HG02938 (cell line): ENCODE measurements around the gene PRDM7.

Experiments used
- ATAC-seq: cut with Tn5 transposase; IDR thresholded peaks from one replicate; pipeline ENCODE4 v1.9.1; 2021; ENCODE audit warnings: mild to moderate bottlenecking, moderate library complexity; ENCODE audit not compliant: unreplicated experiment

Gene PRDM7

DNA sequence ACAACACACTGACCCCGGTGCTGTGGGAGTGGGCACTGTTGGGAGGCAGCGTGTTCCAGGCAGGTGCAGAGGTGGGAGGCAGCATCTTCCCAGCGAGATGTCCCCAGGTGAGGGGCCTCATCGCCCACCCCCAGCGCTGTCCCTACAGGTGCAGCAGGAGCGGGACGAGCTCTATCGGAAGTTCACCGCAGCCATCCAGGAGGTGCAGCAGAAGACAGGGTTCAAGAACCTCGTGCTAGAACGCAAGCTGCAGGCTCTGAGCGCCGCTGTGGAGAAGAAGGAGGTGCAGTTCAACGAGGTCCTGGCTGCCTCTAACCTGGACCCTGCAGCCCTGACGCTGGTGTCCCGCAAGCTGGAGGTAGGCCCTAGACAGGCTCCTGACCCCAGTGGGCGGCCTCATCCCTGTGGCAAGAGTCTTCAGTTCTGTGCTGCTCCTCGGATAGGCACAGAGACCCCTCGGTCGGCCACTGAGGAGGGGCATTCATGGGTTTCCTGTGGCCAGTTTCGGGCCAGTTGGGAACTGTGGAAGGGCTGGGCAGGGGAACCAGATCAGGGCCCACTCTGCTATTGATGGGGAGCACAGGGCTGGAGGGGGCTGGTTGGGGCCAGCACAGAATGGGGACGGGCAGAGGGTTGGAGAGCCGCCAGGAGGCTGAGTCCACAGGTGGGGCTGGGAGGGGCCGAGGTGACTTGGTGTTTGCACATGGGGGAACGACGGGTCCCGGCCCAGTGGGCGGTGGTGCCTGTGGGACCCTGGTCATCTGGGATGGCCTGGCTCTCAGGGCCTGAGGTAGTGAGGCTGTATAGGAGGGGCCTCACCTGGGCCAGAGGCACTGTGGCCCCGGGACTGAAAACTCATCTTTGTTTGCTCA lies 36.7 kb downstream of the PRDM7 start:
- ATAC-seq = no peak

DNA sequence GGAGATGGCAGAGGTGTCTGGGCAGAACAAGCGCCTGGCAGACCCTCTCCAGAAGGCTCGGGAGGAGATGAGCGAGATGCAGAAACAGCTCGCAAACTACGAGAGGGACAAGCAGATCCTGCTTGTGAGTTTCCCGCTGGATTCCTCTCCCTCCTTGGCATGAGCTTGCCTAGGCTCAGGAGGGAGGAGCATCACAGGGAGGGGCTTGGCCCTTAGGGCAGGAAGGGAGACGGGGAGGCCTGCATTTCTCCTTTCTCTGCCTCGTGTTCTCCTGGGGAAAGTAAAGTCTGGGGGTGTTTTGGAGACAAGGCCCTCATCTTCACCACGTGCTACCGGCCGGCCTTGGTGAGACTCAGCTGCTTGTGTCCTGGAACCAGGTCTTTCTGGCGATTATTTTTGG lies 39.9 kb downstream of the PRDM7 start:
- no peak for ATAC-seq

DNA sequence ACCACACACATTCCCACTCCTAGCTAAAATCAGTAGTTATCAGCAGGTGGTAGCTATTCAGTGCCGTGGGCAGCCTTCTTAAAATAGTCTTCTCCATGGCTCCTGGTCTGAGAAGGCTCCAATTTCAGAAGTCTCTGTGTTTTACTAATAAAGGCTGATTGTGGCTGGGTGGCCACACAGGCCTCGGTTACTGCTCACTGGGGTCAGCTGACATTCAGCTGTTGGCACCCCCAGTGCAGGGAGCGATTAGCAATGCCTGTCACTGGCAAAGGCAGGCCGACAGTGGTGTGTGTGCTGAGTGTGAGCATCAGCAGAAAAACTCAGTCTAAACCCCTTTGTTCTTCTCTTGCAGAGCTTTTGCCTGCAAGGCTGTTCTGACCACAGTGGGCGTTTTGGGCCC lies 41.2 kb downstream of the PRDM7 start:
- no peak for ATAC-seq

DNA sequence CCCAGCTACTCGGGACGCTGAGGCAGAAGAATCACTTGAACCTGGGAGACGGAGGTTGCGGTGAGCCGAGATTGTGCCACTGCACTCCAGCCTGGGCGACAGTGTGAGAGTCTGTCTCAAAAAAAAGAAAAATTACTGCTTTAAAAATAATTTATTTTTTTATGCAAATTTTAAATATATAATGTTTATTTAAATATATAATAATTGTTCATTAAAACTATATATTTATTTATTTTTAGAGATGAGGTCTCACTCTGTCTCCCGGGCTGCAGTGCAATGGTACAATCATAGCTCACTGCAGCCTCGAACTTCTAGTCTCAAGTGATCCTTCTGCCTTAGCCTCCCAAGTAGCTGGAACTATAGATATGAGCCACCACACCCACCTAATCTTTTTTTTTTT lies 42.6 kb downstream of the PRDM7 start:
- no peak for ATAC-seq

DNA sequence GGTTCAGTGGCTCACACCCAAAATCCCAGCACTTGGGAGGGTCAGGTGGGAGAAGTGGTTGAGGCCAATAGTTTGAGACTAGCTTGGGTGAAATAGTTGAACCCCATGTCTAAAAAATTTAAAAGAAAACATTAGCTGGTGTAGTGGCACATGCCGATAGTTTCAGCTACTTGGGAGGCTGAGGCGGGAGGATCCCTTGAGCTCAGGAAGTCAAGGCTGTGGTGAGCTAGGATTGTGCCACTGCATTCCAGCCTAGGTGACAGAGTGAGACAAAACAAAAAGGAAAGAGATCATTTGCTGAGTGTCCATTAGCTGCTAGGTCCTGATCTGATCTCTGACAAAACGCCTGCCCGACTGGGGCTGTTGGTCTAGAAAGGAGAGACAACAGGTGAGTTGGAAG lies 43.7 kb downstream of the PRDM7 start:
- ATAC-seq = no peak

DNA sequence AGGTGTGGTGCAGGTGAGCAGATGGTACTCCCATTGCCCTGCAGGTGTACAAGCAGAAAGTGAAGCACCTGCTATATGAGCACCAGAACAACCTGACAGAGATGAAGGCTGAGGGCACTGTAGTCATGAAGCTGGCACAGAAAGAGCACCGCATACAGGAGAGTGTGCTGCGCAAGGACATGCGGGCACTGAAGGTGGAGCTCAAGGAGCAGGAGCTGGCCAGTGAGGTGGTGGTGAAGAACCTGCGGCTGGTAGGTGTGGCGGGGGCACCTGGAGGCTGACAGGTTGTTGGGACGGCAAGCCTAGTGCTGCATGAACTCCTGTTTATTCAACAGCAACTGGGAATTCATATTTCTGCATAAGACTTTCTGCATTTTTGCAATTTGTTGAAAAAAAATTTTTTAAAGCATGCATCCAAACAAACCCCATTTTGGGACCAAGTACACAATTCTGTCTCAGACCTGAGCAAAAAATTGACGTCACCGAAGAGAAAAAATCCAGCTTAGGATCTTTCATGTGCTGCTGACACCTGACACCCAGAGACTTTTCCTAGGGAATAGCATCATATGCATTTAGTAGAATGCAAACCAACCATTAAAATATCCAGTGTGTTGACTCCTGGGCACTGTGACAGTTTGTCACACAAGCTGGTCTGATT lies 44.3 kb downstream of the PRDM7 start:
- no peak for ATAC-seq

DNA sequence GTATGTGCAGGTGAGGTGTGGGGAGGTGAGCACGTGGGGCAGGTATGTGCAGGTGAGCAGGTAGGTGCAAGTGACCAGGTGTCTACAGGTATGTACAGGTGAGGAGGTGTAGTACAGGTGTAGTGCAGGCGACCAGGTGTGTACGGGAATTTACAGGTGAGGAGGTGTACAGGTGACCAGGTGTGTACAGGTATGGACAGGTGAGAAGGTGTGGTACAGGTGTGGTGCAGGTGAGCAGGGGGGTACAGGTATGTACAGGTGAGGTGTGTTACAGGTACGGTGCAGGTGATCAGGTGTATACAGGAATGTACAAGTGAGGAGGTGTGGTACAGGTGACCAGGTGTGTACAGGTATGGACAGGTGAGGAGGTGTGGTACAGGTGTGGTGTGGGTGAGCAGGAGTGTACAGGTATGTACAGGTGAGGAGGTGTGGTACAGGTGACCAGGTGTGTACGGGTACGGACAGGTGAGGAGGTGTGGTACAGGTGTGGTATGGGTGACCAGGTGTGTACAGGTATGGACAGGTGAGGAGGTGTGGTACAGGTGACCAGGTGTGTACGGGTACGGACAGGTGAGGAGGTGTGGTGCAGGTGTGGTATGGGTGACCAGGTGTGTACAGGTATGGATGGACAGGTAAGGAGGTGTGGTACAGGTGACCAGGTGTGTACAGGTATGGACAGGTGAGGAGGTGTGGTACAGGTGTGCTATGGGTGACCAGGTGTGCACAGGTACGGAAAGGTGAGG lies 45.0 kb downstream of the PRDM7 start:
- ATAC-seq = no peak

DNA sequence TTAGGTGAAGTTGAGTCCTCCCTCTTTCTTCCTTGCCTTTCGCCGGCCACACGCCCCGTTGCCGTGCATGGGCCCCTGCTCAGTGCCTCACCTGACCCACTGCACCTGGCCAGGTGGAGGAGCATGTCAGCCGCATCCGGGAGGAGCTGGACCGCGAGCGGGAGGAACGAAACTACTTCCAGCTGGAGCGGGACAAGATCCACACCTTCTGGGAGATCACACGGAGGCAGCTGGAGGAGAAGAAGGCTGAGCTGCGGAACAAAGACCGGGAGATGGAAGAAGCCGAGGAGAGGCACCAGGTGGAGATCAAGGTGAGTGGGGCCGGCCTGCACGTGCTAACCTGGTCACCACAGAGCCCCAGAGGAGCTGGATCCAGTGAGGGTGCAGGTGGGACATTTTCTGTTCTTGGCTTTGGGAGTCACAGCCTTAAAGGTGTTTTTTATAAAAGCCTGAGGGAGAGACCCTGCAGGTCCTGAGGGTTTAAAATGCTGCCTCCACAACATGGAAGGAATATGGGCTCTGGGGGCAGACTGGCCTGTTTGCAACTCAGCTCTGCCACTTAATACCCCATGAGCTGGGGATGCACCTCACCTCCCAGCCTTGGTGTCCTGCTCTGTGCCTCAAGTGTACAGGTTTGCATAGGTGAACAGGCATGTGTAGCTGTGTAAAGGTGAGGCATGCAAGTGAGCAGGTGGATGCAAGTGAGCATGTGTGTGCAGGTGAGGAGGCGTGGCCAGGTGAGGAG lies 45.8 kb downstream of the PRDM7 start:
- ATAC-seq = no peak

DNA sequence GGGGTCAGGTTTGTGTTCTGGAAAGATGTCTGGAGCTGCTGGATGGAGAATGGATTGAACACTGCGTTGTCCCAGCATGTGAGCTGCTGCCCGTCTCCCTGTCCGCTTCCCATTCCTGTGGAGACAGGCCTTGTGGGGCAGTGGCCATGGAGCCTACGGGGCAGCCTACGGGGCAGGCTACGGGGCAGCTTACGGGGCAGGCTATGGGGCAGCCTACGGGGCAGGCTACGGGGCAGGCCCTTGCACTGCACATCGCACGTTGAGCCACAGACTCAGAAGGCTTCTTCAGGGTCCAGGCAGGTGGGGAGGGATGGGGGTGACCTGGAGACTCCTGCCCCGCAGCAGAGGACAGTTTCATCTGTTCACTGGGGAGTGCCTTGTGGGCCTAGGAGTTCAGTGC lies 48.1 kb downstream of the PRDM7 start:
- no peak for ATAC-seq

DNA sequence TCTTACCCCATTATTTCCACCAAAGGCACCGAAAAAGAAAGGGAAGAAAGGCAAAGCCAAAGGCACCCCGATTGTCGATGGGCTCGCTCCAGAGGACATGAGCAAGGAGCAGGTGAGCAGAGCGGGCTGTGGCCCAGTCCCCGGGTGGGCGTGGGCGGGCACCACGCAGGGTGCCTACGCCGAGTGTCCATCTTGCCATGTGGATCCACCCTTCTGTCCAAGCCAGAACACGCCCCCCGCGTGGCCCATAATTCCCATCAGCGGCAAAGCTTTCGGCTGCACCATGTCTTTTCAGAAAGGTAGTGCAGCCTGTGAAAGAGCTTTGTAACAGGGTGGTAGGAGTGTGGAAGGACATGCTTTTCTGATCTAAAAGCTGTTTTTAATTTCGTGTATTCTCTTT lies 49.5 kb downstream of the PRDM7 start:
- ATAC-seq = no peak

DNA sequence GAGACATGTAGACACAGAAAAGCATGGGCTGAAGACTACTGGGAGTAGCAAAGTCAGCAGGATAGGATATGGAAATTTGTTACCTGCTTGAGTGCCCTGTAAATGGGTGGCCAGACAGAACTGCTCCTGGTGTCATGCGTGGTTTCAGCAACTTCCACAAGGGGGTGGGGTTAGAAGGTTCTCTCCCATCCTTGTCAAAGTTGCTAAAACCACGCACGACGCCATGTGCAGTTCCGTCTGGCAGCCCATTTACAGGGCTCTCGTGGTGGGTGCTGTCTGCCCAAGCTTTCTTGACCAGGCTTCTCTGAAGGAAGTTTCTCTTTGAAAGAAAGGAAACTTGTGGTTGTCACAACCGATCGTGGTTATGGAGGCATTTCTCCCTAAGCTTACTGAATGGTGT lies 51.0 kb downstream of the PRDM7 start:
- no peak for ATAC-seq

DNA sequence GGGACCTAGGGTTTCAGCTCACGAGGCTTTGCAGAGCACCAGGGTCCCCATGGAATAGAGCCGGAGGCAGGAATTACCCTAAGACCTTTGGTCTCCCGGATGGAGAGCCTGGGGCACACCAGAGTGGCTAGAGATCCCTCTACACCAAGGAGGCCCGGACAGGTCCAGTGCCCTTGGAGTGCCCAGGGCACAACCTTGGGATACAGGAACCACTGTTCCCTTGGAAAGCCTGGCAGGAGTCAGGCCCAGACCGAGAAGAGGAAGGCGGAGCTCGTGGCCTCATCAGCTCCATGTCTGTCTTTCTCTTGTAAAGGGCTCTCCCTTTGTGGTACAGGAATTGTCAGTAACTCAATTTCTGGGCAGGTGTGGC lies 54.1 kb downstream of the PRDM7 start:
- ATAC-seq = no peak

DNA sequence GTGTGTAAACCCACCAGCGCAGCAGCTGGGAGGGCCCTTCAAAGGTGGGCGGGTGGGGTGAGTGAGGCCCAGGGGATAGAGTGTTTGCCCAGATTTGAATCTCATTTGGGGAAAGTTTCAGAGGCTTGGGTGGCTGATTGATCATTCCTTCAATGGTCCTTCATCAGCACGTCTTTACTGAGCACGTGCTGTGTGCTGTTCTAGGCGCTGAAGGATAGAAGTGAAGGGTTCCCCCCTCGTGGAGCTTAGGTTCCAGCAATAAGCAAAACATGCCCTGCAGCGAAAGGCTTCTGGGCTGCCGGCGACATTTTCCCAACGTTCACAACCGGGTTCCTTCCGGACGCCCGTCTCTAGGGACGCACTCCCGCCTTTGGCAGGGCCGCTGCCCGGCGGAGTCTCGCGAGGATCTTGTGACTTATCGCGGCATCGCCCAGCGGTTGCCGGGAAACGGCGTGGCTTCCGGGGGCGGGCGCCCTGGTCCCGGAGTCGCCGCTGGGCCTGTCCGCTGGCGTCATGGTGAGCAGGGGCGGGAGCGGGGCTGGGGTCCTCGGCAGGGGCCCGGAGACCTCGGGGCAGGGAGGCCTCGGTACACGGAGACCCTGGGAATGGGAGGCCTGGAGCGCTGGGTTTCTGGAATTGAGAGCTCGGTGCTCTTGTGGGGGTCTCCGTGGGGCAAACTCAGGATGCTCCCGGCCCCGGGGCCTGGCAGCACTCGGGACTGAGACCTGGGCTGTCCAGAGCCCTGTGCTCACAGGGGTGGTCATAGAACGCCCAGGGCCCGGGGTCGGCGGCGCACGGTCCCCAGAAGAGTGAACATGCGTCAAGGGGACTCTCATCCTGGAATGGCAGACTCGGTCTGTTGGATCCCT lies 54.7 kb downstream of the PRDM7 start:
- no peak for ATAC-seq

DNA sequence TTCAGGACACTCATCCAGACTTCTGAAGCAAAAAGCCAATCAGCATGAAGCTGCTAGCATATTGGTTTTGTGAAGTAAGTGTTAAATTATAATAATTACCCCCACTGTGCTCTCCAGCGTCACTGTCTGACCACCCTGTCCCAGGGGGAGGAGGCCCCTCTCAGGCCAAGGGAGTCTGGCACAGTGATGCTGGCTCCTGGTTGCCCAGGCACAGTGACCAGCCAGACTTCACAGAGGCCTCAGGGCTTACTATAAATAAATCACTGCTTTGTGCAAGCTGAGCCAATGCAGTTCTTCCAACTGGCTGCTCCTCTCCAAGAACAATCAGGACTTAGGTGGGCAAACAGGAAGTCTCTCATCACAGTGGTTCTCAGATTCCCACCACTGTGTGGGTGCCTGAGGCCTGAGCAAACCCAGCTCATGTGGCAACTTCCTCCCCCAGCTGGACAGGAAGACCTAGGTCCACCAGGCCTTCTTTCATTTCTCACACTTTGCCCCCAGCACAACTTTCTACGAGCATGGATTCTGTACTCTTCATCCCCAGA lies 56.2 kb downstream of the PRDM7 start:
- ATAC-seq = no peak

DNA sequence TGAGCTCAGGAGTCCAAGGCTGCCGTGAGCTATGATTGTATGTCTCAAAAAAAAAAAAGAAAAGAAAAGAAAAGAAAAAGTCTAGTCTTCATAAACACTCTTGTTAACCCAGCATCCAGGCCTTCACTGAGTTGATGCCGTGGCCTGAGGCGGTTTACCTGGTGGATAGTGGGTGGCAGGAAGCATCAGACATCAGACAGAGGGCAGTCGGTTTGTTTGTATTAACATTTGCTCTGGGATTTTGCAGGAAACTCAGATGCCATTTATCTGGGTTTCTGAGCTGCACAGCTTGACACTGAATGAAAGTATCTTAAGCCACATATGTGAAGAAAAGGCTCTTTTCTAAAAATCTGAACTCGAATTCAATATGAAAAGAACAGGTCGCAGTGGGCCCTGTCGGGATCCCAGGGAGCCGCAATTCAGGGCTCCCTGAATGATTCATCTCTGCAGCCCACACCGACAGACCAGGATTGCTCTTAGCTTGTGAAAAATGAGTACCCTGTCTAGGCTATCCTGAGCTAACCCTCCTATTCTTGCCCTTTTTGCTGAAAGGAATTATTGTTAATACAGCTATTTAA lies 56.8 kb downstream of the PRDM7 start:
- no peak for ATAC-seq

DNA sequence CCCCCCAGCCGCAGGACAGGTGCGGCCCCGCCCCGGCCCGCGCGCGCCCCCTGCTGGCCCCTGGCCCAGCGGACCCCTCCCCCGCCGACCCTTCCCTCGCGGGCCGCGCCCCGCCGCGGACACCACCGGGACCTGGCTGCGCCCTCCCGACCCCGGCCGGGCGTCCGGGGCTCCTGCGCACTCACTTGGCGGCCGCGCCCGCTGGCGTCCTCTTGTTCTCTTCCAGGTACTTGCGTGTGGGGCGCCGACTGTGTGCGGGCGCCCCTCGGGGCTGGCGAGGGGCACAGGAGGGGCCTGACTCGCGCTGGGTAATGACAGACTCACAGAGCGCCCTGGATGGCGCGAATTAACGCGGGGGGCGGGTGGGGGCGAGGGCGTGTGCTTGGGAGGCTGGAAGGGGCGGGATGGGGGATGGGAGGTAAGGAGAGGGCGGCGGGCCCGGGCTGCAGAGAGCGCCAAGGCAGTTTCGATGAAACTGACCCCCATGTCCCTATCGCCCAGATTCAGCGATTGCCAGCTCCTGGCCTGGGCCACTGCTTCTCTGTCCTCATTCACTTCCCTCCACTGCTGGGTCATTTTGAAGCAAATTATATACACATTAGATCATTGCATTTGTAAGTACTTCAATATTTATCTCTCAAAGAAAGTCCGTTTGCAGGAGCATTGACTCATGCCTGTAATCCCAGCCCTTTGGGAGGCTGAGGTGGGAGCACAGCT lies 57.4 kb downstream of the PRDM7 start:
- no peak for ATAC-seq

DNA sequence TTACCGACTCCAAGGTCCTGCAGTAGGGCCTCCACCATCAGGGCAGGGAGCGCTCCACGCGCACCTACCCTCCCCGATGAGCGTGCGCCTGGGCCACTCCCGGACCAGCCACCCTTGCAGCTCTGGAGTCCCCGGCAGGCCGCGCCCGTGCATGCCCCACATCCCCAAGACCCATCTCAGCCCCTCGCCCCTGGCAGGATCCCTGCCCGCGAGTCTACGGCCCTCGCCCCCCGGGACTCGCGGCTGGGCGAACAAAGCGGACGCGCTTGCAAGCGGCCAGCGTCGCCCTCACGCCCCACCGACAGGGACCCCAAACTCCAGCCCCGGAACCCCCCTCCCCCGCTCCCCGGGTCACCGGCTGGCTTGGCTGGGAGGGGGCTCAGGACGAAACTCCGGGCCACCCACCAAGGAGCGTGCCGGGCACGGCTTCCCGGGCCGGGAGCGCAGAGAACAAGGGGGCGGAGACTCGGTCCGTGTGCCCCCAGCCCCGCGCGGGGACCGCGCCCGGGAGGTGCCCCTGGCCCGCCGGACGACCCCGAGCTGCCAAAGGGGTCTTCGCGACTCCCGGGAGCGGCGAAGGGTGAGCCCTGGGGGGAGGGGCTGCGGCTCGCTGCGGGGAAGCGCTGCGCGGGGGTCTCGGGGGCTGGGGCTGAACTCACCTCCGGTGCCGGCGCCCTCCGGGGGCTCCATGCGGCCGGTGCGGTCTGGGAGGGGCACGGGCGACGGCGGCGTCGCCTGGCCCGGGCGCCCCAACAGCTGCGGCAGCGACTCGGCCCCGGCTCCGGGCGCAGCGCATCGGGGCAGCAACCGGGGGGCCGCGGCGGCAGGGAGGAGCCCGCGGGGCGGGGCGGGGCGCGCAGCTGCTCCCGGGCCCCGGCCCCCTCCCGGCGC lies 58.2 kb downstream of the PRDM7 start, which contains the start of gene DBNDD1:
Gene DBNDD1, minus strand, starts transcription at position 805 of the 891 bp plus-strand sequence. Its CDS starts 115 bp downstream, at position 690.
- ATAC-seq = no peak

DNA sequence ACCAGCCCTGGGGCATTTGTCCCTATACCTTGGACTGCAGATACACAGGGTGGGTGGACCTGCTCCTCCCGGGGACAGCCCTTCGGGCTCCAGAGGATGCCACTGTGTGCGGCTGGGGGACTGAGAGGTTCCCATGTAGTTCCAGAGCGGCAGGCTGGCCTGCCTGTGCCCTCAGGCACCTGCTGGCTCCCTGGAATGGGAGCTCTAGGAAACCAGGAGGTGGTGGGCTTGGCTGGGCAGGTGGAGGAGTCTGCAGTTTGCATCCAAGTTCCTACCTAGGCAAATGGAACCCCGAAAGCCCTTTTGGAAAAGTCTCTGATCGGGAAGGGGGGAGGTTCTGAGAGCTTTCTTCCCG lies 58.9 kb downstream of the PRDM7 start:
- ATAC-seq = no peak
